ENCODE results near the gene ARV1. TPM values are rescaled to one million over a fixed set of nuclear protein-coding genes. Genes with fewer than 3 reads are reported as not detected.

ARV1 gene
- polyA plus RNA-seq (2011; rRNA removed) (14.1 and 30.7 TPM in 2 replicates), polyA minus RNA-seq (2011; rRNA and poly(A)+ RNA removed) (7.3 and 9.6 TPM in 2 replicates)

DNA sequence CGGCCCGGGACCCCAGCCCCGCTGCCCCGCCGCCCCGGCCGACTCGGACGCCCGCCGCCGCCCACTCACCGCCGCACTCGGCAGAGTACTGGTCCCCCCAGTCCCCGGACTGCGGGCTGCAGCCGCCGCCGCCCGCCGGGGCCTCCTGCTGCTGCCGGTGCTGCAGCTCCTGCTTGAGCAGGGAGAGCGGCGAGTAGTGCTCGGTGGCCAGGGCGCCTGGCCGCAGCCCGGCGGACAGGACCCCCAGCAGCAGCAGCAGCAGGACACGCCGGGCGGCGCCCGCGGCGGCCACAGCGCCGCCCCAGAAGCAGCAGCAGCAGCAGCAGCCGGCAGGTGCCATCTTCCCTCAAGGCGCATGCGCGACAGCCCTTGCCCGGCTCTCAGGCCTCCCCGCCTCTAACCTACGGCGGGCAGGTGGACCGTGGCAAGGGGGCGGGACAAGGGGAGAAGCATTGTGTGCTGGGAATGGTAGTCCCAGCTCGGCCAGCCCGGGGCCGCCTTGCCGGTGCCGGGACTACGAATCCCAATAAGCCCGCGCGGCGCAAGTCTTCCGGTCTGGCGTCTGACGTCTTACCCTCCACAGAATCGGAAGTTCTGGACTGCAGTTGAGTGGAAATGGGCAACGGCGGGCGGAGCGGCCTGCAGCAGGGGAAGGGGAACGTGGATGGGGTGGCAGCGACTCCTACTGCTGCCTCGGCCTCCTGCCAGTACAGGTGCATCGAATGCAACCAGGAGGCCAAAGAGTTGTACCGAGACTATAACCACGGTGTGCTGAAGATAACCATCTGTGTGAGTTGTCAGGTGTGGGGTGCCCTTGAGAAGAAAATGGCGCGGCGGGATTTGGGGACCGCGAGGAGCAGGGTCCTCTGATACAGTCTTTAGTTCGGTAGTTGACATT is at the start of gene ARV1, which contains the start of gene TTC13:
ARV1 (plus strand) TSS at position 604 of the 898 bp plus-strand sequence; CDS start at position 616, 12 bp downstream.
TTC13 (minus strand) TSS at position 371 of the 898 bp plus-strand sequence; CDS start at position 340, 31 bp downstream.
- peak within 1 kb of the TSS; percentile 79 for H3K4me3 ChIP-seq (ENCODE audit: low read depth, low read length)
- no peaks in the 10 kb centered on the region for H3K27me3 ChIP-seq (ENCODE audit: control insufficient read depth, insufficient read depth, low read length)
- DNase-seq (ENCODE audit: low read depth), result peak; percentile 96
- no peaks in the 10 kb centered on the region for H3K36me3 ChIP-seq (ENCODE audit: control insufficient read depth, insufficient read depth, low read length)
- peak; percentile 19; the same call in 1 of the 2 replicates for TF ChIP-seq CTCF (IDR thresholded peaks at IDR 0.05; ENCODE audit: insufficient read depth, low read depth, low read length)
- CTCF ChIA-PET, result interaction anchor here (0.8 kb wide), 1 partner anchor 43 kb away, joined by 3 read pairs; no protein-coding TSS in a partner anchor
- POLR2A ChIA-PET, result interaction anchor here (0.6 kb wide), 1 partner anchor 123 kb away, joined by 12 read pairs; no protein-coding TSS in a partner anchor

GRCh38 chr1:230930986-230931385 is 47.9 kb upstream of the ARV1 start:
- POLR2A ChIA-PET, result no interaction called here
- DNase-seq (ENCODE audit: low read depth), result no peak
- TF ChIP-seq CTCF (IDR thresholded peaks at IDR 0.05; ENCODE audit: insufficient read depth, low read depth, low read length), result no peak
- Histone ChIP-seq H3K36me3 (ENCODE audit: control insufficient read depth, insufficient read depth, low read length) (no peaks in the 10 kb centered on the region), H3K27me3 (ENCODE audit: control insufficient read depth, insufficient read depth, low read length) (no peaks in the 10 kb centered on the region), H3K4me3 (ENCODE audit: low read depth, low read length) (no peak overlapping the region)
- CTCF ChIA-PET, result no interaction called here

DNA sequence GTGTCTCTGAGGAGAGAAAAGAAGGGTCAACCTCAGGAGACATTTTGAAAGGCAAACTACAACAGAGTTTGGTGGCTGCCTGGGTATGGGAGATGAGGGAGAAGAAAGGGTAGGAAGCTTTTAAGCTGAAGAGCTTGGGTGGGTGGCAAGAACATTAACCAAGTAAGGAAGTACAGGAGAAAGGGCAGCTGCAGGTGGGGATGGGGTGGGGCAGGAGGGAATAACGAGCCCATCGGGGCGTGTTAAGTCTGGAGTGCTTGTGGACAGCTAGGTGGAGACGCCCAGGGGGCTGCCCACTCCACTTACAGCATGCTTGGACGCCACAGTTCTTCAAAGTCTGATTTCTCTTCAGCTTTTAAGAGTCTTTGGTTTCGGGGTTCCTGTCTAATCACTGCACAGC is 43.0 kb upstream of the ARV1 start:
- CTCF ChIA-PET, result interaction anchor here (0.9 to 1.3 kb wide), 2 partner anchors 24 to 43 kb away, joined by 3 read pairs; partner anchors contain the start of genes ARV1 and TTC13
- Histone ChIP-seq H3K27me3 (ENCODE audit: control insufficient read depth, insufficient read depth, low read length) (no peaks in the 10 kb centered on the region), H3K36me3 (ENCODE audit: control insufficient read depth, insufficient read depth, low read length) (no peaks in the 10 kb centered on the region), H3K4me3 (ENCODE audit: low read depth, low read length) (no peak overlapping the region)
- no peak for TF ChIP-seq CTCF (IDR thresholded peaks at IDR 0.05; ENCODE audit: insufficient read depth, low read depth, low read length)
- POLR2A ChIA-PET, result no interaction called here
- DNase-seq (ENCODE audit: low read depth), result no peak

GRCh38 chr1:230936475-230936874 is 42.4 kb upstream of the ARV1 start:
- no peaks in the 10 kb centered on the region for H3K36me3 ChIP-seq (ENCODE audit: control insufficient read depth, insufficient read depth, low read length)
- H3K4me3 ChIP-seq (ENCODE audit: low read depth, low read length), result no peak overlapping the region
- no peak for DNase-seq (ENCODE audit: low read depth)
- CTCF ChIA-PET, result no interaction called here
- TF ChIP-seq CTCF (IDR thresholded peaks at IDR 0.05; ENCODE audit: insufficient read depth, low read depth, low read length), result no peak
- POLR2A ChIA-PET, result no interaction called here
- no peaks in the 10 kb centered on the region for H3K27me3 ChIP-seq (ENCODE audit: control insufficient read depth, insufficient read depth, low read length)

GRCh38 chr1:230937371-230937770 is 41.5 kb upstream of the ARV1 start:
- TF ChIP-seq CTCF (IDR thresholded peaks at IDR 0.05; ENCODE audit: insufficient read depth, low read depth, low read length), result no peak
- no peak for DNase-seq (ENCODE audit: low read depth)
- CTCF ChIA-PET, result interaction anchor here (1.4 kb wide), 1 partner anchor 273 kb away, joined by 5 read pairs; no protein-coding TSS in a partner anchor
- no peaks in the 10 kb centered on the region for H3K36me3 ChIP-seq (ENCODE audit: control insufficient read depth, insufficient read depth, low read length)
- H3K27me3 ChIP-seq (ENCODE audit: control insufficient read depth, insufficient read depth, low read length), result no peaks in the 10 kb centered on the region
- POLR2A ChIA-PET, result no interaction called here
- H3K4me3 ChIP-seq (ENCODE audit: low read depth, low read length), result no peak overlapping the region

All from BJ (cell line).